K562 (cell line): Measurements from ENCODE around the gene POLR3A. TPM values are rescaled to one million over a fixed set of nuclear protein-coding genes. Genes with fewer than 3 reads are reported as not detected.
A peak's percentile ranks its signal among the peaks of the same experiment; 100 is the strongest.

Experiments
- ATF7 ChIP-seq: fragments of 450-650 bp; IDR thresholded peaks from 2 replicates; pipeline ENCODE4 v1.7.1; 2014; ENCODE audit warnings: mild to moderate bottlenecking, moderate library complexity
- CBX5 ChIP-seq: IDR thresholded peaks from 2 replicates; pipeline ENCODE4 v1.6.1; 2014; ENCODE audit warnings: low read depth, borderline replicate concordance
- GABPB1 ChIP-seq: sonication (generic); formaldehyde crosslinking; IDR thresholded peaks from 2 replicates; pipeline ENCODE4 v1.8.0; 2022; ENCODE audit warnings: mild to moderate bottlenecking, missing genetic modification reagents
- ILK ChIP-seq: fragments of 450-650 bp; IDR thresholded peaks from 2 replicates; pipeline ENCODE4 v1.6.1; 2016; ENCODE audit warnings: missing genetic modification characterization, low read depth, mild to moderate bottlenecking, missing compliant biosample characterization, moderate library complexity, borderline replicate concordance
- LEF1 ChIP-seq: fragments of 450-650 bp; IDR thresholded peaks from 2 replicates; pipeline ENCODE4 v1.6.1; 2016; ENCODE audit warnings: mild to moderate bottlenecking
- MAZ ChIP-seq, 2 experiments: fragments of 450-650 bp in 1 of 2; sonication (generic) in 1 of 2; formaldehyde crosslinking; IDR thresholded peaks in 1 of 2; conservative IDR thresholded peaks in 1 of 2; 2 replicates each; pipeline versions ENCODE4 v1.4.0 to v1.5.0; 2020; ENCODE audit warnings: mild to moderate bottlenecking in 1 of 2, missing genetic modification reagents in 1 of 2
- NR3C1 ChIP-seq: sonication (generic); formaldehyde crosslinking; IDR thresholded peaks from 2 replicates; pipeline ENCODE4 v1.8.1; 2022; ENCODE audit warnings: missing genetic modification reagents
- PHF8 ChIP-seq: fragments of 200-600 bp; sonication (generic); IDR thresholded peaks from 2 replicates; pipeline ENCODE4 v1.6.1; 2012; ENCODE audit warnings: mixed run types, mild to moderate bottlenecking, inconsistent platforms, low read length, moderate library complexity, borderline replicate concordance
- XRCC4 ChIP-seq: IDR thresholded peaks from one replicate; pipeline ENCODE4 v1.6.1; 2011; ENCODE audit not compliant: insufficient read depth, insufficient read length; ENCODE audit errors: extremely low read depth
- ZBTB17 ChIP-seq: fragments of 450-650 bp; formaldehyde crosslinking; IDR thresholded peaks from 2 replicates; pipeline ENCODE4 v1.4.0; 2020; ENCODE audit warnings: mild to moderate bottlenecking
- ZNF668 ChIP-seq: fragments of 250-450 bp; sonication (Bioruptor Pico); IDR thresholded peaks from 2 replicates; pipeline ENCODE4 v1.8.0; 2022; ENCODE audit warnings: mild to moderate bottlenecking, inconsistent platforms
- ZNF696 ChIP-seq: fragments of 250-450 bp; sonication (Bioruptor Pico); conservative IDR thresholded peaks from 2 replicates; pipeline ENCODE4 v1.4.0; 2020; ENCODE audit warnings: mild to moderate bottlenecking, moderate library complexity
- polyA plus RNA-seq, 8 experiments: library from polyadenylated mRNA; depleted of rRNA in 4 of 8; stranded (reverse) in 5 of 8; unstranded in 3 of 8; fragments of >200 nt; fragmentation: Nextera tagmentation in 2 of 8; fragmentation: Illumina TruSeq in 1 of 8; extraction: Ambion mirVana in 2 of 8; extraction: Trizol in 1 of 8; gene quantifications; 2 replicates each; pipeline versions ENCODE4 v1.2.1 to v1.2.3, GENCODE V29; 2011 to 2014; ENCODE audit warnings: inconsistent platforms in 1 of 8, missing spikeins in 1 of 8
- total RNA-seq, 7 experiments: library from RNA; depleted of rRNA in 6 of 7; stranded (reverse); fragments of >200 nt in 6 of 7; fragmentation: Illumina TruSeq in 2 of 7; extraction: Trizol in 2 of 7; gene quantifications; 2 replicates each; pipeline versions ENCODE4 v1.2.1 to v1.2.3, GENCODE V29; 2011 to 2021; ENCODE audit warnings: low replicate concordance in 1 of 7
- TF ChIP-seq, protein P1 (sequence below): sonication (generic); formaldehyde crosslinking; IDR thresholded peaks from 2 replicates; pipeline ENCODE4 v1.8.1; 2023; ENCODE audit warnings: mild to moderate bottlenecking, missing genetic modification reagents
- TF ChIP-seq, protein P2 (sequence below): fragments of 450-650 bp; IDR thresholded peaks from 2 replicates; pipeline ENCODE4 v1.6.1; 2016
- TF ChIP-seq, protein P3 (sequence below): fragments of 250-450 bp; sonication (Bioruptor Pico); IDR thresholded peaks from 2 replicates; pipeline ENCODE4 v1.5.0; 2021
- TF ChIP-seq, protein P4 (sequence below): fragments of 250-450 bp; sonication (Bioruptor Pico); IDR thresholded peaks from 2 replicates; pipeline ENCODE4 v1.5.0; 2021; ENCODE audit warnings: mild to moderate bottlenecking, moderate library complexity

POLR3A gene
- total and polyA plus RNA-seq, 9 of the 15 experiments (the other 6 are each of a cell fraction or from before 2014, with no cell fraction given), result 14.9 to 37.0 (median 26.7) TPM

DNA sequence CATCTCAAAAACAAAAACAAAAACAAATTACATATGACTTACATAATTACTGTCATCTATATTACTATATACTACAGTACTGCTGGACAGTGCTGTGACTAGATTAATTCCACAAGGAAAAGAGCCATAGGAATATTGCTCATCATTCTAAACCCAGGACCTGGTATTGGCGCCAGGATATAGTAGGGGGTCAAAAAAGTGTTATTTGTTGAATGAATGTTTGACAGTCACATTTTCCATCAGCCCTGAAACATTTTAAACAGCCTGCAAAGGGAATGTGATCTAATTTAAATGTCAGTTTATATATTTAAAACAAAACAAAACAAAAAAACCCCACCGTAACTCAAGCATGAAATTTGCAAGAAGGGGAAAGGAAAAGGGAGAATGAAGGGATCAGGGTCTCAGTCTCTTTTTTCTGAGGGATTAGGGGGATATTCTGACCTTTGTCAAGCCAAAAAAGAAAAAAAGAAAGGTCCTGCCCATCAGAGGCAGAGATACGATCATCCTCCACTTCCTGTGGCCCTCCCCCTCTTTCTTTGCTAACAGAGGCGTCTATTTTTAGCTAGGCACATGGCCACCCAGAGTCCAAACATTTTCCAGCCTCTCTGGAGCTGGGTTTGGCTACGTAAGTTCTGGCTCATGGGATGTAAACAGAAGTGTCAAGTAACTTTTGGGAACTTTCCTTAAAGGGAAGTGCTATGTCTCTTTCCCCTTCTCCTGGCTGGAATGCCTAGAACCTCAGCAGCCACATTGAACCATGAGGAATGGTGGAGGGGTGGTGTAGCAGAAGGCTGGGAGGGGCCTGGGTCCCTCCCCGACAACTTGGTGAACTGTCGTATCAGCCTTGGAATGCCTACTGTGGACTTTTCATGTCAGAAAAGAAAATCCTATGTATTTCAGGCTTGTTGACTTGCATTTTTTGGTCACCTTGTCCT, 58.2 kb downstream of the POLR3A start (continued):
- TF ChIP-seq PHF8 (peak; percentile 33; the same call in 1 of the 2 replicates), CBX5 (0 out of 2 replicates have a peak, but pooled peaks have one; percentile 40), ATF7 (peak; percentile 74), MAZ (CRISPR knock-in tag; conservative IDR thresholded peaks at IDR 0.05 in 1 of 2, IDR thresholded peaks at IDR 0.05 in 1 of 2) (peak; percentile 75 to 84), ILK (no peak), GABPB1 (CRISPR knock-in tag) (0 out of 2 replicates have a peak, but pooled peaks have one; percentile 19), LEF1 (peak; percentile 96), XRCC4 (no peak), NR3C1 (CRISPR knock-in tag) (no peak), ZNF696 (no peak), ZNF668 (CRISPR knock-in tag) (peak; percentile 77; the same call in 1 of the 2 replicates), ZBTB17 (peak; percentile 79)
- TF ChIP-seq, protein P1, sequence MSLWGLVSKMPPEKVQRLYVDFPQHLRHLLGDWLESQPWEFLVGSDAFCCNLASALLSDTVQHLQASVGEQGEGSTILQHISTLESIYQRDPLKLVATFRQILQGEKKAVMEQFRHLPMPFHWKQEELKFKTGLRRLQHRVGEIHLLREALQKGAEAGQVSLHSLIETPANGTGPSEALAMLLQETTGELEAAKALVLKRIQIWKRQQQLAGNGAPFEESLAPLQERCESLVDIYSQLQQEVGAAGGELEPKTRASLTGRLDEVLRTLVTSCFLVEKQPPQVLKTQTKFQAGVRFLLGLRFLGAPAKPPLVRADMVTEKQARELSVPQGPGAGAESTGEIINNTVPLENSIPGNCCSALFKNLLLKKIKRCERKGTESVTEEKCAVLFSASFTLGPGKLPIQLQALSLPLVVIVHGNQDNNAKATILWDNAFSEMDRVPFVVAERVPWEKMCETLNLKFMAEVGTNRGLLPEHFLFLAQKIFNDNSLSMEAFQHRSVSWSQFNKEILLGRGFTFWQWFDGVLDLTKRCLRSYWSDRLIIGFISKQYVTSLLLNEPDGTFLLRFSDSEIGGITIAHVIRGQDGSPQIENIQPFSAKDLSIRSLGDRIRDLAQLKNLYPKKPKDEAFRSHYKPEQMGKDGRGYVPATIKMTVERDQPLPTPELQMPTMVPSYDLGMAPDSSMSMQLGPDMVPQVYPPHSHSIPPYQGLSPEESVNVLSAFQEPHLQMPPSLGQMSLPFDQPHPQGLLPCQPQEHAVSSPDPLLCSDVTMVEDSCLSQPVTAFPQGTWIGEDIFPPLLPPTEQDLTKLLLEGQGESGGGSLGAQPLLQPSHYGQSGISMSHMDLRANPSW, result no peak
- TF ChIP-seq, protein P2, sequence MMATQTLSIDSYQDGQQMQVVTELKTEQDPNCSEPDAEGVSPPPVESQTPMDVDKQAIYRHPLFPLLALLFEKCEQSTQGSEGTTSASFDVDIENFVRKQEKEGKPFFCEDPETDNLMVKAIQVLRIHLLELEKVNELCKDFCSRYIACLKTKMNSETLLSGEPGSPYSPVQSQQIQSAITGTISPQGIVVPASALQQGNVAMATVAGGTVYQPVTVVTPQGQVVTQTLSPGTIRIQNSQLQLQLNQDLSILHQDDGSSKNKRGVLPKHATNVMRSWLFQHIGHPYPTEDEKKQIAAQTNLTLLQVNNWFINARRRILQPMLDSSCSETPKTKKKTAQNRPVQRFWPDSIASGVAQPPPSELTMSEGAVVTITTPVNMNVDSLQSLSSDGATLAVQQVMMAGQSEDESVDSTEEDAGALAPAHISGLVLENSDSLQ, result peak; percentile 91
- TF ChIP-seq, protein P3, sequence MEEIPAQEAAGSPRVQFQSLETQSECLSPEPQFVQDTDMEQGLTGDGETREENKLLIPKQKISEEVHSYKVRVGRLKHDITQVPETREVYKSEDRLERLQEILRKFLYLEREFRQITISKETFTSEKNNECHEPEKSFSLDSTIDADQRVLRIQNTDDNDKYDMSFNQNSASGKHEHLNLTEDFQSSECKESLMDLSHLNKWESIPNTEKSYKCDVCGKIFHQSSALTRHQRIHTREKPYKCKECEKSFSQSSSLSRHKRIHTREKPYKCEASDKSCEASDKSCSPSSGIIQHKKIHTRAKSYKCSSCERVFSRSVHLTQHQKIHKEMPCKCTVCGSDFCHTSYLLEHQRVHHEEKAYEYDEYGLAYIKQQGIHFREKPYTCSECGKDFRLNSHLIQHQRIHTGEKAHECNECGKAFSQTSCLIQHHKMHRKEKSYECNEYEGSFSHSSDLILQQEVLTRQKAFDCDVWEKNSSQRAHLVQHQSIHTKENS (CRISPR knock-in tag), result 0 out of 2 replicates have a peak, but pooled peaks have one; percentile 40
- TF ChIP-seq, protein P4, sequence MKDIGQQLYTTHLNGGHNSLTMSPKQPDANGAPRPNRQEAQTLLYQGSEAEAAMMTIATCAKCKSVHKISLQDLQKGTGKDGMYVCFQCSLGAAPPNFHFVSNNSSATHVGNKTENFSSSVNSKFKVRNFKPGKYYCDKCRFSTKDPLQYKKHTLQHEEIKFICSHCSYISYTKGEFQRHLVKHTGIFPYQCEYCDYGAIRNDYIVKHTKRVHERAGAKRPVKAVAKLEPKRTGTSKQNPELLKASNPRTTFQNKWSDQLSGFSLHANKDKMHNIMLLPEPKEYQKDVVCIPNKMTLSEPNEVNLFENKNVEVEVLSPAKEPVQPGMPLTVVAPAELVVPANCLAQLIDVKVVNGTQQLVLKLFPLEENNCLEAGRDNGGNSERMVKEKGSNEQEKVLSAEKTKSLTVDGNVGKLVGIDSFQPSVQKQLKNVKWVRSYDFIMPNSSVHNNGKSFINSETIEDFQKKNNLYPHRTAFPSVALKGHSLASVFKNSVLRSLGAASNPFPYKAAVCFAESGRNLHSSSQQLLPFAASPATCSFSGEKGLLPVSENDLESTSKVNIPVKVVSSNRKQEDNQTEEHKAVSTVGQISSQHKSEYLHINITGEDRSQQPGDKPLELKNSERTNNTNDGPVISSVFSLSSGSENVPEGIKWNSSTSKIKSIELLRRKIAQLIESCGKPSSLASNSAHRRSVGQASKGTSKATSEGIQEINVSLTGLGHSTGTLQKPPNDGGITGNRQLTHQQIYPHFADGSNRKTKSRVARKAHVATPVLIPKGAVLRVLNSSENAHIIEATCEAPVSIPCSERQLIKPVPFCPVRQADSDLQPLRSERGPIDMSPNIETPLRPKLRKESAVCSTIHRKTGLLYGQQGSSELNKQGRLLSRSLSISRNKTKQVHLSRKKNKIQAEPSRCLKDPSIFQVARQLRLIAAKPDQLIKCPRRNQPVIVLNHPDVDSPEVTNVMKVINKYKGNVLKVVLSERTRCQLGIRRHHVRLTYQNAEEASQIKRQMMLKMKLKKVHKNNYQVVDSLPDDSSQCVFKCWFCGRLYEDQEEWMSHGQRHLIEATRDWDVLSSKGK, result no peak
